Psoas muscle (tissue), 8 donors: ENCODE data around the gene CEMIP2. TPM values are rescaled to one million over a fixed set of nuclear protein-coding genes. Genes with fewer than 3 reads are reported as not detected.
A peak's percentile ranks its signal among the peaks of the same experiment; 100 is the strongest.

Experiments
- ATAC-seq, 4 donors: fragments of 200-7000 bp; cut with Tn5 transposase; one replicate each; pipeline ENCODE4 v1.9.1; 2020; ENCODE audit warnings: moderate library complexity in 3 of 4, mild to moderate bottlenecking in 2 of 4
- DNase-seq, 2 donors: peaks; one replicate each; pipeline ENCODE4 v3.0.0-alpha.2; 2020
- H3K27ac ChIP-seq: fragments of 200-600 bp; one replicate; pipeline ENCODE4 v1.8.0; 2022
- H3K27me3 ChIP-seq, 3 donors: fragments of 200-600 bp in 1 of 3; one replicate each; pipeline versions ENCODE4 v1.6.1 to v1.8.0; 2013 to 2022; ENCODE audit warnings: low read length in 2 of 3, mild to moderate bottlenecking in 2 of 3, moderate library complexity in 1 of 3; ENCODE audit not compliant: insufficient read depth in 3 of 3
- H3K36me3 ChIP-seq, 2 donors: fragments of 200-600 bp in 1 of 2; one replicate each; pipeline versions ENCODE4 v1.6.1 to v1.8.0; 2013 to 2022; ENCODE audit warnings: low read depth in 1 of 2, mild to moderate bottlenecking in 1 of 2, moderate library complexity in 1 of 2; ENCODE audit not compliant: insufficient read depth in 1 of 2
- H3K4me1 ChIP-seq: fragments of 200-600 bp; one replicate; pipeline ENCODE4 v1.8.0; 2022
- H3K4me3 ChIP-seq: fragments of 200-600 bp; one replicate; pipeline ENCODE4 v1.8.0; 2022; ENCODE audit warnings: mild to moderate bottlenecking
- H3K9me3 ChIP-seq: fragments of 200-600 bp; one replicate; pipeline ENCODE4 v1.8.0; 2022
- WGBS, 3 donors: extraction: QIAGEN DNeasy Blood & Tissue Kit; methylation state at CpG; one replicate each; pipeline versions ENCODE4 v1.1.6 to v1.1.7; 2013; 5-methylcytosine and 5-hydroxymethylcytosine counted together
- intact Hi-C, 2 donors: fragments of 100-400 bp; cut with DNase I; formaldehyde crosslinking; loops; one replicate each; pipeline versions ENCODE4 v1.11.0 to v1.14.2; 2022
- polyA plus RNA-seq, 3 donors: library from polyadenylated mRNA; stranded (reverse); fragments of 200-250 nt; gene quantifications; one replicate each; pipeline ENCODE4 v1.2.3, GENCODE V29; 2013
- total RNA-seq, 4 donors: library from RNA; stranded (reverse); fragmentation: NEBNext Ultra II Directional in 2 of 4; extraction: Animal tissue kit (Norgen Biotek cat#: 25700) in 2 of 4; gene quantifications; one replicate each; pipeline versions ENCODE4 v1.2.1 to v1.2.4, GENCODE V29; 2021 to 2023
- TF ChIP-seq, protein P1 (sequence below): fragments of 200-600 bp; IDR thresholded peaks from one replicate; pipeline ENCODE4 v1.8.0; 2022; ENCODE audit warnings: antibody characterized with exemption
- donor health status: healthy with polysubstance abuse.
- donor health status: DM: no; HTN: no; CAD: no; lungs with moderate emphysema.
- donor health status: Bipolar disorder and iron deficiency.
- donor health status: healthy.
- donor health status: DM: yes; HTN: yes; CAD: no.
- donor health status: DM: no; HTN: no; CAD: no.
- donor health status: DM: no; HTN: no; CAD: no.
- donor health status: DM: yes; HTN: yes; CAD: no.

Gene CEMIP2
- total and polyA plus RNA-seq, 7 donors, result 5.9 to 20.3 (median 9.6) TPM

DNA sequence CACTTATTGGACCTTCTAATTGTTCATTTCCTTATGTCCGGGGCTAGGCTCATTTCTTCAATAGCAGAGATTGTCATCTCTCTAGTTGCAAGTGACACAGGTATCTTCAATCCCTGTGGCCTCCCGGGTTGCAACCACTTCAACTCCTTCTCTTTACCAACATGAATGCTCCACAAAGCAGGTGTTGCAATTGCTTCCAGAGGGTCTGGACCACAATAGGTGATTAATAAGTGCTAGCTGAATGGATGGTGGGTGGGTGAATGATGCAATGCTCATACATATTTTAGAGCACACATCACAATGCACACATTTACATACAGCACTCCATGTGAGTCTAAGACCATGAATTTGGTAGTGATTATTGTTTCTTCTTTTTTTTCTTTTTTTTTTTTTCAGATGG lies 2.6 kb downstream of the CEMIP2 start:
- peak overlapping the region; percentile 83 for H3K4me3 ChIP-seq
- H3K27ac ChIP-seq, result no peak overlapping the region

DNA sequence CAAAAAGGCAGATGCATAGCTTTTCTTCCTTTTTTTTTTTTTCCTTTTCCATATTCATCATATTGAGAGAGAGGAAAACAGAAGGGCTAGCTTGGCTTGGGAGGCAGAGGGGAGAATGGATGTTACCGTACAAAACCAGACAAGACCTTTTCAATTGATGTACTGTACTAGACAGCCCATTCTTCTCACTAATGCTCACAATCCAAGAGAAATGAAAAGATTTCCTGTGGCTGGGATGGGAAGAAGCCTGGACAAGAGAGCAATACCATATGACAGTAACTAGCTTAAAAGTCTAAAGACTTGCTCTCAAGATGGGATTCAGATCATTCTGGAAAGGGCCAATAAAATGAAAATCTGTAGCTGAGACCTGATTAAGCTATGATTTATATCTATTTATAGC lies 3.4 kb downstream of the CEMIP2 start:
- H3K9me3 ChIP-seq, result no peaks in the 10 kb centered on the region
- intact Hi-C loops, result loop anchor here in 1 of 2 donors (5.0 kb wide), 1 partner anchor 48 kb away; no protein-coding TSS in a partner anchor
- DNase-seq, result no peak
- TF ChIP-seq, protein P1, sequence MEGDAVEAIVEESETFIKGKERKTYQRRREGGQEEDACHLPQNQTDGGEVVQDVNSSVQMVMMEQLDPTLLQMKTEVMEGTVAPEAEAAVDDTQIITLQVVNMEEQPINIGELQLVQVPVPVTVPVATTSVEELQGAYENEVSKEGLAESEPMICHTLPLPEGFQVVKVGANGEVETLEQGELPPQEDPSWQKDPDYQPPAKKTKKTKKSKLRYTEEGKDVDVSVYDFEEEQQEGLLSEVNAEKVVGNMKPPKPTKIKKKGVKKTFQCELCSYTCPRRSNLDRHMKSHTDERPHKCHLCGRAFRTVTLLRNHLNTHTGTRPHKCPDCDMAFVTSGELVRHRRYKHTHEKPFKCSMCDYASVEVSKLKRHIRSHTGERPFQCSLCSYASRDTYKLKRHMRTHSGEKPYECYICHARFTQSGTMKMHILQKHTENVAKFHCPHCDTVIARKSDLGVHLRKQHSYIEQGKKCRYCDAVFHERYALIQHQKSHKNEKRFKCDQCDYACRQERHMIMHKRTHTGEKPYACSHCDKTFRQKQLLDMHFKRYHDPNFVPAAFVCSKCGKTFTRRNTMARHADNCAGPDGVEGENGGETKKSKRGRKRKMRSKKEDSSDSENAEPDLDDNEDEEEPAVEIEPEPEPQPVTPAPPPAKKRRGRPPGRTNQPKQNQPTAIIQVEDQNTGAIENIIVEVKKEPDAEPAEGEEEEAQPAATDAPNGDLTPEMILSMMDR, result no peak
- no peak overlapping the region for H3K27ac ChIP-seq
- H3K4me1 ChIP-seq, result peaks cover 43% of the 10 kb centered on the region
- no peaks in the 10 kb centered on the region for H3K27me3 ChIP-seq
- no peaks in the 10 kb centered on the region for H3K36me3 ChIP-seq
- 43 to 71% (median 53%) methylated on average over 1 of the region's 1 CpG for WGBS, 3 donors
- no peak for ATAC-seq
- H3K4me3 ChIP-seq, result peak overlapping the region; percentile 23

More for the DNA sequence above, 2.6 kb downstream of the CEMIP2 start:
- WGBS, 3 donors, result 81 to 82% (median 81%) methylated on average over 2 of the region's 2 CpGs
- intact Hi-C loops, result no loop called here
- TF ChIP-seq, protein P1, result no peak
- no peaks in the 10 kb centered on the region for H3K27me3 ChIP-seq
- ATAC-seq (no peak), DNase-seq (no peak)
- H3K36me3 ChIP-seq, result no peaks in the 10 kb centered on the region
- H3K4me1 ChIP-seq, result peaks cover 42% of the 10 kb centered on the region
- H3K9me3 ChIP-seq, result no peaks in the 10 kb centered on the region

DNA sequence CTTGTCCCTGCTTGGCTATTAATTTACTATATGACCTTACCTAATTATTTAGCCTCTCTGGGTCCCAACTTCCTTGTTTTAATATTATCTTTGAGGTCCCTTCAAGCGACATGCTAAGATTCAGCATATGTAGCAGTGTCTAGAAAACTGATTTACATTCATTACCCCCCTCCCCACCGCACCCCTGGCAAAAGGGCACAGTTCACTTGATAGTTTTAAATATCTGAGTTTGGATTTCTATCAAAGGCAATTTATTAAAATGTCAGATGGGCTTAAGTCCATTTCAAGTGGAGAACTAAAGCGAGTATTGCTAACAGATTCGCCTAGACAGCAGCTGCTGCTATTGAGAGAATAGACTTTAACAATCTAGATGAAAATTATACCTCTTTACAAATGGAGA lies 3.9 kb downstream of the CEMIP2 start:
- DNase-seq (no peak), ATAC-seq (no peak)
- H3K9me3 ChIP-seq, result no peaks in the 10 kb centered on the region
- 22 to 52% (median 28%) methylated on average over 4 of the region's 4 CpGs for WGBS, 3 donors
- H3K36me3 ChIP-seq, result no peaks in the 10 kb centered on the region
- H3K27me3 ChIP-seq, result no peaks in the 10 kb centered on the region
- H3K27ac ChIP-seq, result no peak overlapping the region
- peak overlapping the region; percentile 23 for H3K4me3 ChIP-seq
- intact Hi-C loops, result loop anchor here in 1 of 2 donors (5.0 kb wide), 1 partner anchor 47 kb away; no protein-coding TSS in a partner anchor
- H3K4me1 ChIP-seq, result peaks cover 43% of the 10 kb centered on the region
- TF ChIP-seq, protein P1, result no peak

DNA sequence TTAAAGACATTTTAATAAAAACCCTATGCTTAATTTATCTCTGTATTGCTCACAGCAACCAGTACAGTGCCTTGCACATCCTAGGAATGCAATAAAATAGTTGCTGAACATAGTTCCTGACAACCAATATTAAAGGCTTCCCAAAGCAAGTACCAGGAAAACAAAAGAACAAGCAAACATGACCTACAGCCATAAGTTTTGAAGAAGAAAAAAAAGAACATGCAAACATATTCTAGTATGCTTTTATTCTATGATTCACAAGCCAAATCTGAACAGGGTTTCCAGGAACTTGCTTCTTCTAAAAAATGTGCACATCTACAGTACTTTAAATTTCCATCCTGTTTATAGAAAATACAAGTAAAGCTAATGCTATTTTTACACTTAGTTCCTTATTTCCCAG lies 4.5 kb downstream of the CEMIP2 start:
- DNase-seq (no peak), ATAC-seq (no peak)
- Histone ChIP-seq H3K36me3 (no peaks in the 10 kb centered on the region), H3K4me3 (peak overlapping the region; percentile 8), H3K4me1 (peaks cover 49% of the 10 kb centered on the region), H3K27ac (no peak overlapping the region), H3K9me3 (no peaks in the 10 kb centered on the region), H3K27me3 (no peaks in the 10 kb centered on the region)
- TF ChIP-seq, protein P1, result no peak
- intact Hi-C loops, result loop anchor here in 1 of 2 donors (5.0 kb wide), 1 partner anchor 47 kb away; no protein-coding TSS in a partner anchor
